ENCODE results near the gene ELN.

The ELN gene

DNA sequence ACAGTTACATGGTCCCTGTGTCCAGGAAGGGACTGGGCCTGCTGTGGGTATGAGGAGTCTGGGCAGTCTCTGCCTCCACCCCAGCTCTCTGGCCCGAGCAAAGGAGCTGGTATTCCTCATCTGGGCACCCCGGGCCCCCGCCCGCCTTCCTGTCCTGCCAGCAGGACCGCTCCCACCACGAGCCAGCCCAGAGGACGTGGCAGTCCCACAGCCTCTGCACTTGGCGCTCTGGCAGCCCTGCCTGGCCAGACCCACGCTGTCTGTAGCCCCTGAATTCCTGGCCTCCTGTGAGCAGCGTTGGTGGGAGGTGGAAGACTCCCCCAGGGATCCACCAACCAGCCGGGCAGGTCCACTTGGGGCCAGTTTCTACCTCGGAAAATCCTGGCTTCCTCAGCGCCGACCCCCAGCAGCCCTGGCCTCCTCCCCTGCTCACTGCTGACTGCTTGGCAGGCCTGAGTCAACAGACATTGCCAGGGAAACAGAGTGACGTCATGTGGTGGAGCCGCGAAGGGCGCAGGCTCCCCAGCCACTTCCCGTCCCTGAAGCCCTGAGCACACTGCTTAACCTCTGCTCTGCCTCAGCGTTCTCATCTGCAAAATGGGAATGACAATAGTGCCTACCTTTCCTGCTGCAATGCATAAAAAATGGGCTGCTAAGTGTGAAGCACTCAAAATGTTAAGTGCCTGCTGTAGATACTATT lies 34.0 kb downstream of the ELN start:
- Histone ChIP-seq H3K9me3 (ENCODE audit: control insufficient read depth, insufficient read depth, low read length) (no peaks in the 10 kb centered on the region), H3K27ac (ENCODE audit: low read depth, low read length) (no peak overlapping the region), H3K79me2 (ENCODE audit: control insufficient read depth, low read length) (no peaks in the 10 kb centered on the region), H3K27me3 (ENCODE audit: control insufficient read depth, low read length) (peaks cover 23% of the 10 kb centered on the region), H3K36me3 (ENCODE audit: control insufficient read depth, low read length) (no peaks in the 10 kb centered on the region), H3F3A (ENCODE audit: control insufficient read depth, insufficient read depth) (no peaks in the 10 kb centered on the region), H3K4me2 (ENCODE audit: low read length) (no peak overlapping the region), H3K4me3 (ENCODE audit: low read length) (no peak overlapping the region), H3K4me1 (ENCODE audit: control insufficient read depth, low read length) (peaks cover 14% of the 10 kb centered on the region), H3K9me2 (replicated peaks; ENCODE audit: control insufficient read depth, low read length) (no peaks in the 10 kb centered on the region), H4K20me1 (ENCODE audit: control insufficient read depth, insufficient read depth, low read depth, low read length) (no peaks in the 10 kb centered on the region)
- TF ChIP-seq, protein P1, sequence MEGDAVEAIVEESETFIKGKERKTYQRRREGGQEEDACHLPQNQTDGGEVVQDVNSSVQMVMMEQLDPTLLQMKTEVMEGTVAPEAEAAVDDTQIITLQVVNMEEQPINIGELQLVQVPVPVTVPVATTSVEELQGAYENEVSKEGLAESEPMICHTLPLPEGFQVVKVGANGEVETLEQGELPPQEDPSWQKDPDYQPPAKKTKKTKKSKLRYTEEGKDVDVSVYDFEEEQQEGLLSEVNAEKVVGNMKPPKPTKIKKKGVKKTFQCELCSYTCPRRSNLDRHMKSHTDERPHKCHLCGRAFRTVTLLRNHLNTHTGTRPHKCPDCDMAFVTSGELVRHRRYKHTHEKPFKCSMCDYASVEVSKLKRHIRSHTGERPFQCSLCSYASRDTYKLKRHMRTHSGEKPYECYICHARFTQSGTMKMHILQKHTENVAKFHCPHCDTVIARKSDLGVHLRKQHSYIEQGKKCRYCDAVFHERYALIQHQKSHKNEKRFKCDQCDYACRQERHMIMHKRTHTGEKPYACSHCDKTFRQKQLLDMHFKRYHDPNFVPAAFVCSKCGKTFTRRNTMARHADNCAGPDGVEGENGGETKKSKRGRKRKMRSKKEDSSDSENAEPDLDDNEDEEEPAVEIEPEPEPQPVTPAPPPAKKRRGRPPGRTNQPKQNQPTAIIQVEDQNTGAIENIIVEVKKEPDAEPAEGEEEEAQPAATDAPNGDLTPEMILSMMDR (IDR thresholded peaks at IDR 0.05; ENCODE audit: low read depth, low read length, poor library complexity, severe bottlenecking): no peak
- TF ChIP-seq EZH2phosphoT487 (IDR thresholded peaks at IDR 0.05; ENCODE audit: borderline replicate concordance, low read length): no peak

DNA sequence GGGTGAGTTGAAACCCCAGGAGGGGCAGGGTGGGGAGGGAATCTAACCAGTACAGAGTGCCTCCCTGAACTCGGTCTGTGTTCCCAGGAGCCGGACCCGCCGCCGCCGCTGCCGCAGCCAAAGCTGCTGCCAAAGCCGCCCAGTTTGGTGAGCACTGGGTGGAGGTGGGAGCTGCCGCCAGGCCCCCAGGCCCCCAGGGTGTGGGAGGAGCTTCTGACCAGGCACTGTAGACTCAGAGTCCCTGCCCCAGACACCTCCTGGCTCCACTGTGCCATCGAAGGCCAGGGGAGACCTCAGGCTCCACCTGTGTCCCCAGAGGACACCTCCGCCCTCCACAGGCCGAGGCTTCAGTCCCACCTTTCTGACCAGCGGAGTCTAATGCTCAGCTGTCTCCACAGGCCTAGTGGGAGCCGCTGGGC lies 35.3 kb downstream of the ELN start:
- no peak for TF ChIP-seq EZH2phosphoT487 (IDR thresholded peaks at IDR 0.05; ENCODE audit: borderline replicate concordance, low read length)
- TF ChIP-seq, protein P1 (IDR thresholded peaks at IDR 0.05; ENCODE audit: low read depth, low read length, poor library complexity, severe bottlenecking): no peak
- peaks cover 10% of the 10 kb centered on the region for H3K4me1 ChIP-seq (ENCODE audit: control insufficient read depth, low read length)

DNA sequence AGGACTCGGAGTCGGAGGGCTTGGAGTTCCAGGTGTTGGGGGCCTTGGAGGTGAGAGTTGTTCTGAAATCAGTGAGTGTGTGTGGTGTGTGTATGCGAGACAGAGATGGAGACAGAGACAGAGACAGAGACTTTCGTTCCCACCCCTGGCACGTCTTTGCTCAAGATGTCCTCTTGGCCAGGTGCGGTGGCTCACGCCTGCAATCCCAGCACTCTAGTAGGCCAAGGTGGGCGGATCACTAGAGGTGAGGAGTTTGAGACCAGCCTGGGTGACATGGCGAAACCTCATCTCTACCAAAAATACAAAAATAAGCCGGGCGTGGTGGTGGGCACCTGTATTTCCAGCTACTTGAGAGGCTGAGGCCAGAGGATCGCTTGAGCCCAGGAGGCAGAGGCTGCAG lies 35.7 kb downstream of the ELN start:
- no peak overlapping the region for H3K27ac ChIP-seq (ENCODE audit: low read depth, low read length)
- TF ChIP-seq, protein P1 (IDR thresholded peaks at IDR 0.05; ENCODE audit: low read depth, low read length, poor library complexity, severe bottlenecking): no peak
- no peak for TF ChIP-seq EZH2phosphoT487 (IDR thresholded peaks at IDR 0.05; ENCODE audit: borderline replicate concordance, low read length)

More for the DNA sequence above, 35.3 kb downstream of the ELN start:
- Histone ChIP-seq H3K4me3 (ENCODE audit: low read length) (no peak overlapping the region), H3K9me2 (replicated peaks; ENCODE audit: control insufficient read depth, low read length) (no peaks in the 10 kb centered on the region), H3F3A (ENCODE audit: control insufficient read depth, insufficient read depth) (no peaks in the 10 kb centered on the region), H3K4me2 (ENCODE audit: low read length) (no peak overlapping the region), H3K79me2 (ENCODE audit: control insufficient read depth, low read length) (no peaks in the 10 kb centered on the region), H4K20me1 (ENCODE audit: control insufficient read depth, insufficient read depth, low read depth, low read length) (no peaks in the 10 kb centered on the region), H3K36me3 (ENCODE audit: control insufficient read depth, low read length) (no peaks in the 10 kb centered on the region), H3K9me3 (ENCODE audit: control insufficient read depth, insufficient read depth, low read length) (no peaks in the 10 kb centered on the region), H3K27ac (ENCODE audit: low read depth, low read length) (no peak overlapping the region), H3K27me3 (ENCODE audit: control insufficient read depth, low read length) (peaks cover 11% of the 10 kb centered on the region)

More for the DNA sequence above, 35.7 kb downstream of the ELN start:
- Histone ChIP-seq H3K9me2 (replicated peaks; ENCODE audit: control insufficient read depth, low read length) (no peaks in the 10 kb centered on the region), H3F3A (ENCODE audit: control insufficient read depth, insufficient read depth) (no peaks in the 10 kb centered on the region), H3K4me1 (ENCODE audit: control insufficient read depth, low read length) (peaks cover 14% of the 10 kb centered on the region), H3K27me3 (ENCODE audit: control insufficient read depth, low read length) (peaks cover 7% of the 10 kb centered on the region), H3K9me3 (ENCODE audit: control insufficient read depth, insufficient read depth, low read length) (no peaks in the 10 kb centered on the region), H3K79me2 (ENCODE audit: control insufficient read depth, low read length) (no peaks in the 10 kb centered on the region), H3K4me3 (ENCODE audit: low read length) (no peak overlapping the region), H3K36me3 (ENCODE audit: control insufficient read depth, low read length) (no peaks in the 10 kb centered on the region), H4K20me1 (ENCODE audit: control insufficient read depth, insufficient read depth, low read depth, low read length) (no peaks in the 10 kb centered on the region), H3K4me2 (ENCODE audit: low read length) (no peak overlapping the region)
